K562 (cell line): ENCODE data around the gene MTMR6. TPM values are rescaled to one million over a fixed set of nuclear protein-coding genes. Genes with fewer than 3 reads are reported as not detected.

Experiments used
- ATAC-seq: fragments of 200-7000 bp; cut with Tn5 transposase; 3 replicates; pipeline ENCODE4 v1.9.1; 2020; ENCODE audit warnings: moderate library complexity
- BruUV-seq: library from RNA; stranded (reverse); fragments of 400-500 nt; replicated peaks from 2 replicates; lab custom pipeline; 2021; lab: Mats Ljungman, UMichigan
- CTCF ChIA-PET: fragments of 300-600 bp; formaldehyde crosslinking; extraction: SDS; loops from one replicate; lab custom pipeline; 2021; ENCODE audit warnings: low intra/inter-chr PET ratio; lab: Yijun Ruan, JAX
- POLR2A ChIA-PET: fragments of 300-600, 350-650 bp; sonication (Branson Sonifier 250); formaldehyde crosslinking; extraction: SDS; loops from one replicate; lab custom pipeline; 2021; ENCODE audit warnings: antibody characterized with exemption, inconsistent platforms; lab: Yijun Ruan, JAX
- DNase-seq, 4 experiments: peaks; one replicate each; pipeline versions ENCODE4 v3.0.0 to v3.0.0-alpha.2; 2011 to 2018; ENCODE audit warnings: low spot score in 3 of 4, mixed read lengths in 3 of 4; ENCODE audit errors: extremely low read depth in 1 of 4
- FAIRE-seq: peaks from 2 replicates; lab custom pipeline; 2011; peaks lifted over from hg19 to GRCh38; lab: Jason Lieb, UNC
- H2AFZ ChIP-seq: 2 replicates; pipeline ENCODE4 v1.6.0; 2011; ENCODE audit warnings: low read depth, low read length, control low read depth, inconsistent platforms
- H3K27ac ChIP-seq: fragments of 200-600 bp; 3 replicates; pipeline ENCODE4 v1.8.0; 2011; ENCODE audit warnings: low read depth, mild to moderate bottlenecking, control low read depth, inconsistent platforms, low read length, moderate library complexity, mixed read lengths; ENCODE audit errors: extremely low read depth
- H3K27me3 ChIP-seq, 2 experiments: fragments of 300-600 bp in 1 of 2; 2 replicates in 1 of 2; 3 replicates in 1 of 2; pipeline versions ENCODE4 v1.6.0 to v1.8.0; 2011; ENCODE audit warnings: inconsistent platforms in 2 of 2, low read length in 2 of 2, mild to moderate bottlenecking in 1 of 2, mixed read lengths in 1 of 2, moderate library complexity in 1 of 2; ENCODE audit not compliant: control insufficient read depth in 2 of 2, insufficient read depth in 2 of 2
- H3K36me3 ChIP-seq: fragments of 300-600 bp; 3 replicates; pipeline ENCODE4 v1.8.0; 2011; ENCODE audit warnings: mild to moderate bottlenecking, low read length, inconsistent platforms; ENCODE audit not compliant: control insufficient read depth, insufficient read depth
- H3K4me1 ChIP-seq, 2 experiments: fragments of 200-600 bp in 1 of 2; replicated peaks in 1 of 2; 2 replicates in 1 of 2; 3 replicates in 1 of 2; pipeline versions ENCODE4 v1.5.1 to v1.8.0; 2011; ENCODE audit warnings: inconsistent platforms in 2 of 2, low read length in 2 of 2, mild to moderate bottlenecking in 1 of 2, mixed read lengths in 1 of 2, moderate library complexity in 1 of 2; ENCODE audit not compliant: control insufficient read depth in 2 of 2, insufficient read depth in 2 of 2
- H3K4me2 ChIP-seq: 2 replicates; pipeline ENCODE4 v1.6.1; 2011; ENCODE audit warnings: low read length, control low read depth, inconsistent platforms, mixed read lengths; ENCODE audit not compliant: insufficient read depth
- H3K4me3 ChIP-seq: fragments of 200-600 bp; sonication (generic), shearing (Covaris generic); 2 replicates; pipeline ENCODE4 v1.5.1; 2016; ENCODE audit warnings: control low read depth, inconsistent platforms
- H3K79me2 ChIP-seq: fragments of 200-600 bp; 3 replicates; pipeline ENCODE4 v1.8.0; 2011; ENCODE audit warnings: low read length, inconsistent platforms; ENCODE audit not compliant: control insufficient read depth, insufficient read depth
- H3K9ac ChIP-seq, 2 experiments: 2 replicates each; pipeline versions ENCODE4 v1.6.0 to v1.6.1; 2011; ENCODE audit warnings: low read depth in 2 of 2, low read length in 2 of 2, control low read depth in 1 of 2, inconsistent platforms in 1 of 2, mild to moderate bottlenecking in 1 of 2, mixed read lengths in 1 of 2; ENCODE audit not compliant: insufficient read depth in 1 of 2
- H3K9me1 ChIP-seq: one replicate; pipeline ENCODE4 v1.6.0; 2011; ENCODE audit warnings: inconsistent platforms, mild to moderate bottlenecking, low read length, moderate library complexity; ENCODE audit not compliant: control insufficient read depth, insufficient read depth
- H3K9me3 ChIP-seq: replicated peaks from 2 replicates; pipeline ENCODE4 v1.5.1; 2011; ENCODE audit warnings: low read depth, low read length, inconsistent platforms; ENCODE audit not compliant: control insufficient read depth, insufficient read depth
- H4K20me1 ChIP-seq: replicated peaks from 2 replicates; pipeline ENCODE4 v1.6.1; 2011; ENCODE audit warnings: low read length, inconsistent platforms, mixed read lengths; ENCODE audit not compliant: control insufficient read depth, insufficient read depth
- CBFA2T3 ChIP-seq: fragments of 450-650 bp; IDR thresholded peaks from 2 replicates; pipeline ENCODE4 v1.6.1; 2017
- CEBPB ChIP-seq: fragments of 450-650 bp; IDR thresholded peaks from 2 replicates; pipeline ENCODE4 v1.6.1; 2016; ENCODE audit warnings: missing genetic modification characterization, missing compliant biosample characterization
- GABPB1 ChIP-seq: sonication (generic); formaldehyde crosslinking; IDR thresholded peaks from 2 replicates; pipeline ENCODE4 v1.8.0; 2022; ENCODE audit warnings: mild to moderate bottlenecking, missing genetic modification reagents
- IRF1 ChIP-seq: sonication (generic); formaldehyde crosslinking; IDR thresholded peaks from 2 replicates; pipeline ENCODE4 v1.8.0; 2022; ENCODE audit warnings: missing genetic modification reagents, mild to moderate bottlenecking, borderline replicate concordance
- KLF13 ChIP-seq: fragments of 450-650 bp; IDR thresholded peaks from 2 replicates; pipeline ENCODE4 v1.6.1; 2016; ENCODE audit warnings: missing genetic modification characterization, low read depth, mild to moderate bottlenecking, missing compliant biosample characterization, moderate library complexity, borderline replicate concordance
- LARP7 ChIP-seq: fragments of 450-650 bp; IDR thresholded peaks from 2 replicates; pipeline ENCODE4 v1.6.1; 2016
- YY1 ChIP-seq, 3 experiments: IDR thresholded peaks; 2 replicates each; pipeline ENCODE4 v1.6.1; 2011; ENCODE audit warnings: low read length in 2 of 3, mild to moderate bottlenecking in 2 of 3, moderate library complexity in 2 of 3, borderline replicate concordance in 1 of 3, control low read depth in 1 of 3, low read depth in 1 of 3; ENCODE audit not compliant: insufficient read depth in 3 of 3, insufficient replicate concordance in 2 of 3, control insufficient read depth in 1 of 3, insufficient read length in 1 of 3; ENCODE audit errors: extremely low read depth in 1 of 3
- ZKSCAN1 ChIP-seq: fragments of 150-350 bp; IDR thresholded peaks from 2 replicates; pipeline ENCODE4 v1.6.1; 2016; ENCODE audit warnings: low read depth, low read length
- ZNF23 ChIP-seq: fragments of 250-450 bp; sonication (Bioruptor Pico); IDR thresholded peaks from 2 replicates; pipeline ENCODE4 v1.4.0; 2020; ENCODE audit warnings: mild to moderate bottlenecking
- ZNF354B ChIP-seq: fragments of 250-450 bp; sonication (Bioruptor Pico); IDR thresholded peaks from 2 replicates; pipeline ENCODE4 v1.4.0; 2020
- ZNF707 ChIP-seq: fragments of 250-450 bp; sonication (Bioruptor Pico); conservative IDR thresholded peaks from 2 replicates; pipeline ENCODE4 v1.8.0; 2022; ENCODE audit warnings: inconsistent platforms, mild to moderate bottlenecking, moderate library complexity
- WGBS: fragments of 100-300 bp; shearing (Covaris generic); methylation state at CpG from one replicate; pipeline ENCODE4 v1.1.6; 2016; ENCODE audit warnings: low coverage, mixed read lengths; ENCODE audit not compliant: insufficient coverage; ENCODE audit errors: missing lambda C conversion rate; 5-methylcytosine and 5-hydroxymethylcytosine counted together
- in situ Hi-C: fragments of 300-500 bp; cut with MboI; formaldehyde crosslinking; loops from 4 replicates; pipeline ENCODE4 v1.15.0; 2018; ENCODE audit warnings: inconsistent platforms, mixed read lengths
- intact Hi-C: fragments of 100-400 bp; cut with micrococcal nuclease; formaldehyde crosslinking; loops from 2 replicates; pipeline ENCODE4 v1.14.2; 2022
- polyA plus RNA-seq, 8 experiments: library from polyadenylated mRNA; depleted of rRNA in 4 of 8; stranded (reverse) in 5 of 8; unstranded in 3 of 8; fragments of >200 nt; fragmentation: Nextera tagmentation in 2 of 8; fragmentation: Illumina TruSeq in 1 of 8; extraction: Ambion mirVana in 2 of 8; extraction: Trizol in 1 of 8; gene quantifications; 2 replicates each; pipeline versions ENCODE4 v1.2.1 to v1.2.3, GENCODE V29; 2011 to 2014; ENCODE audit warnings: inconsistent platforms in 1 of 8, missing spikeins in 1 of 8
- total RNA-seq, 7 experiments: library from RNA; depleted of rRNA in 6 of 7; stranded (reverse); fragments of >200 nt in 6 of 7; fragmentation: Illumina TruSeq in 2 of 7; extraction: Trizol in 2 of 7; gene quantifications; 2 replicates each; pipeline versions ENCODE4 v1.2.1 to v1.2.3, GENCODE V29; 2011 to 2021; ENCODE audit warnings: low replicate concordance in 1 of 7
- TF ChIP-seq, protein P1 (sequence below): fragments of 450-650 bp; formaldehyde crosslinking; IDR thresholded peaks from 2 replicates; pipeline ENCODE4 v1.4.0; 2022; ENCODE audit warnings: mild to moderate bottlenecking, moderate library complexity
- TF ChIP-seq, protein P2 (sequence below): sonication (generic); formaldehyde crosslinking; IDR thresholded peaks from 2 replicates; pipeline ENCODE4 v1.8.0; 2022; ENCODE audit warnings: mild to moderate bottlenecking, missing genetic modification reagents

Gene MTMR6
- total and polyA plus RNA-seq, 9 of the 15 experiments (the other 6 are each of a cell fraction or from before 2014, with no cell fraction given) = 3.9 to 10.8 (median 7.7) TPM

GRCh38 chr13:25252225-25252624, 35.1 kb downstream of the MTMR6 start:
- Histone ChIP-seq H4K20me1 (no peaks in the 10 kb centered on the region), H3K9ac (no peak overlapping the region), H3K4me2 (no peak overlapping the region), H3K4me1 (no peaks in the 10 kb centered on the region), H3K27me3 (no peaks in the 10 kb centered on the region), H3K79me2 (no peaks in the 10 kb centered on the region), H3K9me1 (no peaks in the 10 kb centered on the region), H2AFZ (no peak overlapping the region), H3K4me3 (no peak overlapping the region), H3K9me3 (no peaks in the 10 kb centered on the region), H3K27ac (no peak overlapping the region), H3K36me3 (peaks cover 7% of the 10 kb centered on the region; the same call in 1 of the 3 replicates)
- TF ChIP-seq CEBPB (tag) = no peak
- no peak for TF ChIP-seq YY1 (IDR thresholded peaks at IDR 0.05; ENCODE audit: borderline replicate concordance in 1 of 3, control insufficient read depth in 1 of 3, extremely low read depth in 1 of 3, insufficient read depth in 3 of 3, insufficient read length in 1 of 3, insufficient replicate concordance in 2 of 3, low read depth in 1 of 3, low read length in 2 of 3)
- no peak for TF ChIP-seq ZNF707 (CRISPR knock-in tag)
- TF ChIP-seq GABPB1 = no peak
- TF ChIP-seq ZNF23 (CRISPR knock-in tag) = no peak
- TF ChIP-seq, protein P1, sequence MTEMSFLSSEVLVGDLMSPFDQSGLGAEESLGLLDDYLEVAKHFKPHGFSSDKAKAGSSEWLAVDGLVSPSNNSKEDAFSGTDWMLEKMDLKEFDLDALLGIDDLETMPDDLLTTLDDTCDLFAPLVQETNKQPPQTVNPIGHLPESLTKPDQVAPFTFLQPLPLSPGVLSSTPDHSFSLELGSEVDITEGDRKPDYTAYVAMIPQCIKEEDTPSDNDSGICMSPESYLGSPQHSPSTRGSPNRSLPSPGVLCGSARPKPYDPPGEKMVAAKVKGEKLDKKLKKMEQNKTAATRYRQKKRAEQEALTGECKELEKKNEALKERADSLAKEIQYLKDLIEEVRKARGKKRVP (CRISPR knock-in tag) = no peak
- TF ChIP-seq, protein P2, sequence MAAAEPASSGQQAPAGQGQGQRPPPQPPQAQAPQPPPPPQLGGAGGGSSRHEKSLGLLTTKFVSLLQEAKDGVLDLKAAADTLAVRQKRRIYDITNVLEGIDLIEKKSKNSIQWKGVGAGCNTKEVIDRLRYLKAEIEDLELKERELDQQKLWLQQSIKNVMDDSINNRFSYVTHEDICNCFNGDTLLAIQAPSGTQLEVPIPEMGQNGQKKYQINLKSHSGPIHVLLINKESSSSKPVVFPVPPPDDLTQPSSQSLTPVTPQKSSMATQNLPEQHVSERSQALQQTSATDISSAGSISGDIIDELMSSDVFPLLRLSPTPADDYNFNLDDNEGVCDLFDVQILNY (CRISPR knock-in tag) = no peak
- no peak for TF ChIP-seq ZNF354B (CRISPR knock-in tag)
- TF ChIP-seq IRF1 = no peak
- TF ChIP-seq CBFA2T3 = no peak
- TF ChIP-seq ZKSCAN1 = no peak
- no peak for TF ChIP-seq KLF13 (tag)
- TF ChIP-seq LARP7 = no peak
- no TSS peak for BruUV-seq
- FAIRE-seq (no peak), ATAC-seq (no peak), DNase-seq (no peak)
- intact Hi-C loops (no loop called here), in situ Hi-C loops (no loop called here)
- ChIA-PET CTCF (no interaction called here), POLR2A (no interaction called here)
- 94% methylated on average over 4 of the region's 4 CpGs for WGBS
